HCT116 (cell line): ENCODE data around the gene NANOS1. TPM values are rescaled to one million over a fixed set of nuclear protein-coding genes. Genes with fewer than 3 reads are reported as not detected.
A peak's percentile ranks its signal among the peaks of the same experiment; 100 is the strongest.

Experiments used
- ATAC-seq: fragments of 200-7000 bp; cut with Tn5 transposase; 2 replicates; pipeline ENCODE4 v1.9.1; 2020; ENCODE audit warnings: mild to moderate bottlenecking, moderate library complexity
- BruUV-seq: library from RNA; stranded (reverse); fragments of 400-500 nt; replicated peaks from 2 replicates; lab custom pipeline; 2021; lab: Mats Ljungman, UMichigan
- CTCF ChIA-PET: fragments of 300-600 bp; sonication (Branson Sonifier 250); formaldehyde crosslinking; loops from one replicate; lab custom pipeline; 2021; ENCODE audit warnings: antibody characterized with exemption; lab: Charles Lee
- POLR2A ChIA-PET: fragments of 300-600, 350-600 bp; sonication (Branson Sonifier 250); formaldehyde crosslinking; loops from one replicate; lab custom pipeline; 2021; ENCODE audit warnings: antibody characterized with exemption; lab: Charles Lee
- RAD21 ChIA-PET, 2 experiments: fragments of 300-600 bp; sonication (Branson Sonifier 250); formaldehyde crosslinking; loops; one replicate each; lab custom pipeline; 2023; ENCODE audit warnings: low total read pairs in 2 of 2; ENCODE audit not compliant: uncharacterized antibody in 2 of 2, unreplicated experiment in 2 of 2, low non-redundant PET in 1 of 2; lab: Charles Lee
- DNase-seq: peaks from one replicate; pipeline ENCODE4 v3.0.0-alpha.2; 2010; ENCODE audit warnings: low read depth, low spot score
- H2AFZ ChIP-seq: fragments of 200-600 bp; shearing (Covaris generic), sonication (generic); 2 replicates; pipeline ENCODE4 v1.6.1; 2017; ENCODE audit warnings: low read depth, mixed run types, mixed read lengths, antibody characterized with exemption, low read length; ENCODE audit not compliant: poor library complexity, severe bottlenecking
- H3K27ac ChIP-seq: 2 replicates; pipeline ENCODE4 v1.5.1; 2012; ENCODE audit warnings: low read depth, low read length
- H3K27me3 ChIP-seq: fragments of 200-600 bp; sonication (generic); 2 replicates; pipeline ENCODE4 v1.6.1; 2016; ENCODE audit warnings: mixed run types, low read length, mixed read lengths; ENCODE audit not compliant: insufficient read depth
- H3K36me3 ChIP-seq, 2 experiments: fragments of 200-500 bp in 1 of 2; fragments of 200-600 bp in 1 of 2; sonication (Bioruptor generic) in 1 of 2; sonication (generic) in 1 of 2; 2 replicates each; pipeline versions ENCODE4 v1.5.1 to v1.6.1; 2014 to 2016; ENCODE audit warnings: low read length in 2 of 2, inconsistent platforms in 1 of 2, mixed read lengths in 1 of 2, mixed run types in 1 of 2; ENCODE audit not compliant: insufficient read depth in 2 of 2, control insufficient read depth in 1 of 2
- H3K4me1 ChIP-seq, 2 experiments: fragments of 200-600 bp in 1 of 2; sonication (generic) in 1 of 2; 2 replicates each; pipeline versions ENCODE4 v1.5.1 to v1.6.1; 2012 to 2017; ENCODE audit warnings: low read length in 2 of 2, inconsistent platforms in 1 of 2, mild to moderate bottlenecking in 1 of 2, mixed read lengths in 1 of 2, mixed run types in 1 of 2, moderate library complexity in 1 of 2; ENCODE audit not compliant: insufficient read depth in 2 of 2, control insufficient read depth in 1 of 2
- H3K4me2 ChIP-seq: fragments of 200-600 bp; sonication (generic); 2 replicates; pipeline ENCODE4 v1.6.1; 2017; ENCODE audit warnings: mixed run types, low read length, mixed read lengths
- H3K4me3 ChIP-seq, 2 experiments: fragments of 200-600 bp in 1 of 2; sonication (generic) in 1 of 2; replicated peaks in 1 of 2; 2 replicates each; pipeline ENCODE4 v1.5.1; 2011 to 2016; ENCODE audit warnings: low read length in 2 of 2, control low read depth in 1 of 2, low read depth in 1 of 2, mild to moderate bottlenecking in 1 of 2, mixed read lengths in 1 of 2, mixed run types in 1 of 2
- H3K79me2 ChIP-seq: fragments of 200-600 bp; sonication (generic); 2 replicates; pipeline ENCODE4 v1.6.1; 2017; ENCODE audit warnings: mild to moderate bottlenecking, mixed run types, low read length, moderate library complexity, mixed read lengths; ENCODE audit not compliant: insufficient read depth
- H3K9ac ChIP-seq: fragments of 200-600 bp; sonication (generic); 2 replicates; pipeline ENCODE4 v1.6.1; 2016; ENCODE audit warnings: low read length, mixed read lengths
- H3K9me2 ChIP-seq: fragments of 200-600 bp; sonication (generic), shearing (Covaris generic); 2 replicates; pipeline ENCODE4 v1.6.1; 2017; ENCODE audit warnings: mixed run types, mild to moderate bottlenecking, moderate library complexity; ENCODE audit not compliant: insufficient read depth
- H3K9me3 ChIP-seq, 2 experiments: fragments of 200-500 bp in 1 of 2; fragments of 200-600 bp in 1 of 2; sonication (Bioruptor generic) in 1 of 2; sonication (generic) in 1 of 2; 2 replicates each; pipeline ENCODE4 v1.6.1; 2014 to 2017; ENCODE audit warnings: low read length in 2 of 2, mixed read lengths in 2 of 2, inconsistent platforms in 1 of 2, low read depth in 1 of 2, mild to moderate bottlenecking in 1 of 2, mixed run types in 1 of 2, moderate library complexity in 1 of 2; ENCODE audit not compliant: control insufficient read depth in 1 of 2, insufficient read depth in 1 of 2
- H4K20me1 ChIP-seq: fragments of 200-600 bp; sonication (generic), shearing (Covaris generic); 2 replicates; pipeline ENCODE4 v1.6.1; 2017; ENCODE audit warnings: mixed run types, mild to moderate bottlenecking, moderate library complexity; ENCODE audit not compliant: insufficient read depth
- EGR1 ChIP-seq: IDR thresholded peaks from 2 replicates; pipeline ENCODE4 v1.6.1; 2012; ENCODE audit warnings: low read depth
- EZH2 ChIP-seq: fragments of 200-600 bp; sonication (generic); IDR thresholded peaks from 2 replicates; pipeline ENCODE4 v1.6.1; 2017; ENCODE audit warnings: antibody characterized with exemption, mixed run types
- RAD21 ChIP-seq: IDR thresholded peaks from 2 replicates; pipeline ENCODE4 v1.6.1; 2012; ENCODE audit warnings: low read depth, mild to moderate bottlenecking
- SIN3A ChIP-seq: IDR thresholded peaks from 2 replicates; pipeline ENCODE4 v1.6.1; 2012; ENCODE audit warnings: low read depth
- SP1 ChIP-seq: IDR thresholded peaks from 2 replicates; pipeline ENCODE4 v1.6.1; 2012; ENCODE audit warnings: low read depth
- TCF7L2 ChIP-seq: IDR thresholded peaks from 2 replicates; pipeline ENCODE4 v1.7.0; 2011; ENCODE audit warnings: borderline replicate concordance, inconsistent platforms; ENCODE audit not compliant: insufficient read depth, insufficient read length; ENCODE audit errors: extremely low read depth
- intact Hi-C: fragments of 100-400 bp; cut with micrococcal nuclease; formaldehyde crosslinking; loops from 2 replicates; pipeline ENCODE4 v1.10.0; 2022
- total RNA-seq: library from RNA; stranded (reverse); gene quantifications from one replicate; pipeline ENCODE4 v1.2.1, GENCODE V29; 2021; ENCODE audit not compliant: unreplicated experiment
- TF ChIP-seq, protein P1 (sequence below), 3 experiments: fragments of 200-600 bp in 1 of 3; sonication (generic) in 1 of 3; IDR thresholded peaks in 2 of 3; conservative IDR thresholded peaks in 1 of 3; 2 replicates each; pipeline ENCODE4 v1.5.1; 2012 to 2017; ENCODE audit warnings: low read depth in 2 of 3, low read length in 2 of 3, antibody characterized with exemption in 1 of 3, borderline replicate concordance in 1 of 3, control low read depth in 1 of 3, mild to moderate bottlenecking in 1 of 3, mixed read lengths in 1 of 3, mixed run types in 1 of 3, moderate library complexity in 1 of 3; ENCODE audit not compliant: insufficient read depth in 1 of 3

Gene NANOS1
- total RNA-seq, 1 experiment from 2014 or later: 1.5 TPM

DNA sequence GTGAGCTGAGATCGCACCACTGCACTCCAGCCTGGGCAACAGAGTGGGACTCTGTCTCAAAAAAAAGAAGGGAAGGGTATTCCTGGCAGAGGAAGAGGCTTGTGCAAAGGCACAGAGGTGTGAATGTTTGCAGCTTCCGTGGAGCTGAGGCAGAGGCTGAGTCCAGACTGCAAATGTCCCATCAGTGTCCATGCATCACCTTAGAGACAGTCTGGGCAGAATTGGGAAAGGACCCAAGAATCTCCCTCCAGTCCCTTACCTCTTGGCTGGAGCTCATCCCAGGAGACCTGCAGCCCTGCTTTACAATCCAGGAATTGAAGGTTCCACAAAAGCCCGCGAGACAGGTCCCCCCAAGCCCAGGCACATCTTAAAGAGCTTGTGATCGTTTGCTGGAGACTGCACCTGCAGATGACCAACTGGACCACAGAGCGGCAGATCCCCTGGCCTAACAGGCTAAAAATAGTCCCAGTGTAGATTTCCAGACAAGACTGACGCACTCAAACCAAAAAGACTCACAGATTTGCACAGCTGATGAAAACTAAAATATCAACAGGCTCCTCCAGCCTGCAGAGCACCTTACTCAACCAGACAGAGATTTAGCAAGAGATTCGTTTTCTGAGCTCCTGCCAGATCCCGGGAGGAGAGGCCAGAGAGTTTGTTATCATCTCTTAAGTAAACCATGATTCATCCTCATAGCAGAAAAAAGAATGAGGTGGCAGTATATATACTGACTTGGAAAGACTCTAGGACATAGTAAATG, 22.9 kb upstream of the NANOS1 start (continued):
- TF ChIP-seq, protein P1, sequence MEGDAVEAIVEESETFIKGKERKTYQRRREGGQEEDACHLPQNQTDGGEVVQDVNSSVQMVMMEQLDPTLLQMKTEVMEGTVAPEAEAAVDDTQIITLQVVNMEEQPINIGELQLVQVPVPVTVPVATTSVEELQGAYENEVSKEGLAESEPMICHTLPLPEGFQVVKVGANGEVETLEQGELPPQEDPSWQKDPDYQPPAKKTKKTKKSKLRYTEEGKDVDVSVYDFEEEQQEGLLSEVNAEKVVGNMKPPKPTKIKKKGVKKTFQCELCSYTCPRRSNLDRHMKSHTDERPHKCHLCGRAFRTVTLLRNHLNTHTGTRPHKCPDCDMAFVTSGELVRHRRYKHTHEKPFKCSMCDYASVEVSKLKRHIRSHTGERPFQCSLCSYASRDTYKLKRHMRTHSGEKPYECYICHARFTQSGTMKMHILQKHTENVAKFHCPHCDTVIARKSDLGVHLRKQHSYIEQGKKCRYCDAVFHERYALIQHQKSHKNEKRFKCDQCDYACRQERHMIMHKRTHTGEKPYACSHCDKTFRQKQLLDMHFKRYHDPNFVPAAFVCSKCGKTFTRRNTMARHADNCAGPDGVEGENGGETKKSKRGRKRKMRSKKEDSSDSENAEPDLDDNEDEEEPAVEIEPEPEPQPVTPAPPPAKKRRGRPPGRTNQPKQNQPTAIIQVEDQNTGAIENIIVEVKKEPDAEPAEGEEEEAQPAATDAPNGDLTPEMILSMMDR (IDR thresholded peaks at IDR 0.05 in 2 of 3, conservative IDR thresholded peaks at IDR 0.05 in 1 of 3; ENCODE audit: borderline replicate concordance in 1 of 3, insufficient read depth in 1 of 3, low read depth in 2 of 3, low read length in 2 of 3): no peak
- TF ChIP-seq, all 23 proteins: peak for 4

- H3K9me2 ChIP-seq: no peaks in the 10 kb centered on the region
- POLR2A ChIA-PET: no interaction called here
- DNase-seq (no peak), ATAC-seq (no peak)
- H3K9me3 ChIP-seq: no peaks in the 10 kb centered on the region
- no peak overlapping the region for H2AFZ ChIP-seq
- CTCF ChIA-PET: interaction anchor here (1.6 kb wide), 1 partner anchor 12 kb away, joined by 5 read pairs; no protein-coding TSS in a partner anchor
- no peak overlapping the region for H3K9ac ChIP-seq
- no peak overlapping the region for H3K4me3 ChIP-seq
- BruUV-seq: no TSS peak
- no peak overlapping the region for H3K27ac ChIP-seq
- H3K4me1 ChIP-seq: peaks cover 16 to 36% of the 10 kb centered on the region in 2 experiments
- peak overlapping the region; percentile 22 for H3K4me2 ChIP-seq
- no peaks in the 10 kb centered on the region for H4K20me1 ChIP-seq
- H3K27me3 ChIP-seq: no peaks in the 10 kb centered on the region
- no peak for TF ChIP-seq TCF7L2
- TF ChIP-seq SP1: no peak
- no peak for TF ChIP-seq EZH2
- TF ChIP-seq EGR1: no peak
- no peak for TF ChIP-seq RAD21
- no peak for TF ChIP-seq SIN3A
- RAD21 ChIA-PET: no interaction called here
- intact Hi-C loops: no loop called here
- H3K79me2 ChIP-seq: no peaks in the 10 kb centered on the region
- H3K36me3 ChIP-seq: no peaks in the 10 kb centered on the region
Measured at GRCh38 chr10:119007211-119007574, 22.3 kb upstream of the NANOS1 start.
